GM23338 (cell line): ENCODE results near the gene POU4F3. TPM values are rescaled to one million over a fixed set of nuclear protein-coding genes. Genes with fewer than 3 reads are reported as not detected.
A peak's percentile ranks its signal among the peaks of the same experiment; 100 is the strongest.

Source experiments
- ATAC-seq: fragments of 200-7000 bp; cut with Tn5 transposase; 3 replicates; pipeline ENCODE4 v1.9.1; 2020
- DNase-seq: peaks from one replicate; pipeline ENCODE4 v3.0.0-alpha.2; 2015; ENCODE audit warnings: low spot score
- H2AFZ ChIP-seq: fragments of 200-600 bp; sonication (generic); 2 replicates; pipeline ENCODE4 v1.8.0; 2016; ENCODE audit warnings: antibody characterized with exemption, mild to moderate bottlenecking, moderate library complexity
- H3F3A ChIP-seq: fragments of 200-600 bp; sonication (generic); replicated peaks from 2 replicates; pipeline ENCODE4 v1.8.0; 2017; ENCODE audit warnings: antibody characterized with exemption, mixed run types, low read depth
- H3K27ac ChIP-seq: fragments of 200-600 bp; sonication (generic); 2 replicates; pipeline ENCODE4 v1.6.1; 2016; ENCODE audit warnings: low read depth
- H3K27me3 ChIP-seq: fragments of 200-600 bp; sonication (generic); 2 replicates; pipeline ENCODE4 v1.8.0; 2016; ENCODE audit warnings: mild to moderate bottlenecking, mixed run types, moderate library complexity; ENCODE audit not compliant: insufficient read depth
- H3K36me3 ChIP-seq: fragments of 200-600 bp; sonication (generic); 2 replicates; pipeline ENCODE4 v1.8.0; 2016; ENCODE audit warnings: mild to moderate bottlenecking; ENCODE audit not compliant: insufficient read depth
- H3K4me1 ChIP-seq: fragments of 200-600 bp; sonication (generic); 2 replicates; pipeline ENCODE4 v1.8.0; 2016; ENCODE audit warnings: mild to moderate bottlenecking, moderate library complexity; ENCODE audit not compliant: insufficient read depth
- H3K4me2 ChIP-seq: fragments of 200-600 bp; sonication (generic); 2 replicates; pipeline ENCODE4 v1.7.1; 2017; ENCODE audit warnings: mixed run types
- H3K4me3 ChIP-seq: fragments of 200-600 bp; sonication (generic); 2 replicates; pipeline ENCODE4 v1.6.1; 2016; ENCODE audit warnings: mixed run types
- H3K79me2 ChIP-seq: fragments of 200-600 bp; sonication (generic); replicated peaks from 2 replicates; pipeline ENCODE4 v1.8.0; 2017; ENCODE audit warnings: mild to moderate bottlenecking; ENCODE audit not compliant: insufficient read depth
- H3K9me2 ChIP-seq: fragments of 200-600 bp; sonication (generic); 2 replicates; pipeline ENCODE4 v1.8.0; 2017; ENCODE audit not compliant: insufficient read depth
- H4K20me1 ChIP-seq: fragments of 200-600 bp; sonication (generic); replicated peaks from 2 replicates; pipeline ENCODE4 v1.8.0; 2017; ENCODE audit warnings: mild to moderate bottlenecking; ENCODE audit not compliant: insufficient read depth
- H3K27ac Mint-ChIP-seq: 2 replicates; pipeline ENCODE4 v1.8.0; 2020; ENCODE audit warnings: inconsistent platforms, mild to moderate bottlenecking, moderate library complexity, mixed read lengths
- H3K27me3 Mint-ChIP-seq: 3 replicates; pipeline ENCODE4 v1.8.0; 2022; ENCODE audit warnings: low read depth, mild to moderate bottlenecking, moderate library complexity, mixed read lengths, inconsistent platforms; ENCODE audit not compliant: insufficient read depth, poor library complexity
- H3K36me3 Mint-ChIP-seq: 3 replicates; pipeline ENCODE4 v1.8.0; 2021; ENCODE audit warnings: low read depth, mild to moderate bottlenecking, inconsistent platforms, moderate library complexity, mixed read lengths
- H3K4me1 Mint-ChIP-seq: 3 replicates; pipeline ENCODE4 v1.8.0; 2020; ENCODE audit warnings: mild to moderate bottlenecking, inconsistent platforms, mixed read lengths
- H3K4me3 Mint-ChIP-seq: 3 replicates; pipeline ENCODE4 v1.8.0; 2021; ENCODE audit warnings: moderate library complexity, mild to moderate bottlenecking, inconsistent platforms, mixed read lengths
- H3K9me3 Mint-ChIP-seq: 3 replicates; pipeline ENCODE4 v1.8.0; 2020; ENCODE audit warnings: moderate library complexity, mild to moderate bottlenecking, inconsistent platforms, mixed read lengths
- CREB1 ChIP-seq: fragments of 250-450 bp; sonication (Bioruptor Pico); IDR thresholded peaks from 2 replicates; pipeline ENCODE4 v1.5.0; 2020; ENCODE audit warnings: low read depth, mild to moderate bottlenecking, moderate library complexity
- EZH2 ChIP-seq: fragments of 200-600 bp; sonication (generic); IDR thresholded peaks from one replicate; pipeline ENCODE4 v1.8.0; 2017; ENCODE audit warnings: antibody characterized with exemption, mild to moderate bottlenecking, low read depth; ENCODE audit not compliant: unreplicated experiment
- EZH2phosphoT487 ChIP-seq: fragments of 200-600 bp; sonication (generic); IDR thresholded peaks from one replicate; pipeline ENCODE4 v1.8.1; 2018; ENCODE audit warnings: antibody characterized with exemption; ENCODE audit not compliant: unreplicated experiment
- JUNB ChIP-seq: IDR thresholded peaks from one replicate; pipeline ENCODE4 v1.6.1; 2016; ENCODE audit warnings: antibody characterized with exemption; ENCODE audit not compliant: unreplicated experiment
- POLR2AphosphoS5 ChIP-seq: IDR thresholded peaks from 2 replicates; pipeline ENCODE4 v1.6.1; 2016; ENCODE audit warnings: antibody characterized with exemption, low read depth
- STAT1 ChIP-seq: IDR thresholded peaks from one replicate; pipeline ENCODE4 v1.6.1; 2016; ENCODE audit warnings: antibody characterized with exemption; ENCODE audit not compliant: unreplicated experiment
- ZNF331 ChIP-seq: fragments of 250-450 bp; sonication (Bioruptor Pico); IDR thresholded peaks from 2 replicates; pipeline ENCODE4 v1.5.0; 2020; ENCODE audit warnings: low read depth, mild to moderate bottlenecking, moderate library complexity
- polyA plus RNA-seq: library from polyadenylated mRNA; unstranded; fragments of >200 nt; fragmentation: Nextera tagmentation; extraction: Ambion mirVana; gene quantifications from 2 replicates; pipeline ENCODE4 v1.2.1, GENCODE V29; 2016
- total RNA-seq: library from RNA; depleted of rRNA; stranded (reverse); fragments of >200 nt; shearing (Covaris generic); gene quantifications from 2 replicates; pipeline ENCODE4 v1.2.3, GENCODE V29; 2014
- TF ChIP-seq, protein P1 (sequence below): IDR thresholded peaks from 2 replicates; pipeline ENCODE4 v1.6.1; 2016; ENCODE audit warnings: antibody characterized with exemption
- TF ChIP-seq, protein P2 (sequence below), 2 experiments: fragments of 200-600 bp in 1 of 2; sonication (generic) in 1 of 2; conservative IDR thresholded peaks; 2 replicates each; pipeline versions ENCODE4 v1.5.1 to v1.6.1; 2016 to 2017; ENCODE audit warnings: antibody characterized with exemption in 2 of 2, low read depth in 2 of 2, mild to moderate bottlenecking in 2 of 2, moderate library complexity in 1 of 2
- TF ChIP-seq, protein P3 (sequence below): fragments of 250-450 bp; sonication (Bioruptor Pico); IDR thresholded peaks from 2 replicates; pipeline ENCODE4 v1.5.0; 2020; ENCODE audit warnings: mild to moderate bottlenecking, moderate library complexity

The POU4F3 gene
- total and polyA plus RNA-seq, 2 experiments from 2014 or later, result 0.49 TPM; not detected in 1

DNA sequence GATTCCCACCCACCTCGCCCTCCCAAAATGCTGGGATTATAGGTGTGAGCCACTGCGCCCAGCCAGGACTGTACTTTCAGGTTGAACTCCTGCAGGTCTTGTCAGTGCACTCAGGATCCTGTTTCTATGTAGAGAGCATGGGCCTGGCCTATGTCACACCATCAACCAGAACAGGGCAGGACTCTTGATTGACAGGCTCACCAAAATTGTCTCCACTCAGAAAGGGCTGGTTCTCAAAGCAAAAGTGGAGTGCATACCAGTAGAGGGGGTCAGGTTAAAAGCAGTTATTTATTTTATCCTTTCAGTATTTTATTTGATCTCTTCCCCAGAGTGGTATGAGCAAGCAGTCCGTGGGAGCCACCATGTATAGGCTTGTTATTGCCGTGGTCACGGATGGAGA, 27.4 kb upstream of the POU4F3 start:
- H3K36me3 ChIP-seq, result no peaks in the 10 kb centered on the region
- no peak overlapping the region for H3K4me3 ChIP-seq
- Mint-ChIP-seq H3K27me3 (peaks cover 4% of the 10 kb centered on the region), H3K4me3 (no peak overlapping the region), H3K4me1 (peaks cover 6% of the 10 kb centered on the region; the same call in 2 of the 3 replicates), H3K9me3 (no peaks in the 10 kb centered on the region), H3K27ac (no peak overlapping the region), H3K36me3 (no peaks in the 10 kb centered on the region)
- H3K4me1 ChIP-seq, result no peaks in the 10 kb centered on the region
- no peak overlapping the region for H3K27ac ChIP-seq
- DNase-seq, result no peak
- no peak overlapping the region for H3K4me2 ChIP-seq
- no peaks in the 10 kb centered on the region for H3F3A ChIP-seq
- no peak overlapping the region for H2AFZ ChIP-seq
- H3K79me2 ChIP-seq, result no peaks in the 10 kb centered on the region
- no peaks in the 10 kb centered on the region for H4K20me1 ChIP-seq
- no peak for ATAC-seq
- H3K9me2 ChIP-seq, result no peaks in the 10 kb centered on the region
- H3K27me3 ChIP-seq, result no peaks in the 10 kb centered on the region
- no peak for TF ChIP-seq ZNF331
- no peak for TF ChIP-seq JUNB
- no peak for TF ChIP-seq POLR2AphosphoS5
- no peak for TF ChIP-seq STAT1
- TF ChIP-seq CREB1 (CRISPR knock-in tag), result no peak
- TF ChIP-seq, protein P1, sequence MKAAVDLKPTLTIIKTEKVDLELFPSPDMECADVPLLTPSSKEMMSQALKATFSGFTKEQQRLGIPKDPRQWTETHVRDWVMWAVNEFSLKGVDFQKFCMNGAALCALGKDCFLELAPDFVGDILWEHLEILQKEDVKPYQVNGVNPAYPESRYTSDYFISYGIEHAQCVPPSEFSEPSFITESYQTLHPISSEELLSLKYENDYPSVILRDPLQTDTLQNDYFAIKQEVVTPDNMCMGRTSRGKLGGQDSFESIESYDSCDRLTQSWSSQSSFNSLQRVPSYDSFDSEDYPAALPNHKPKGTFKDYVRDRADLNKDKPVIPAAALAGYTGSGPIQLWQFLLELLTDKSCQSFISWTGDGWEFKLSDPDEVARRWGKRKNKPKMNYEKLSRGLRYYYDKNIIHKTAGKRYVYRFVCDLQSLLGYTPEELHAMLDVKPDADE, result no peak
- TF ChIP-seq, protein P2, sequence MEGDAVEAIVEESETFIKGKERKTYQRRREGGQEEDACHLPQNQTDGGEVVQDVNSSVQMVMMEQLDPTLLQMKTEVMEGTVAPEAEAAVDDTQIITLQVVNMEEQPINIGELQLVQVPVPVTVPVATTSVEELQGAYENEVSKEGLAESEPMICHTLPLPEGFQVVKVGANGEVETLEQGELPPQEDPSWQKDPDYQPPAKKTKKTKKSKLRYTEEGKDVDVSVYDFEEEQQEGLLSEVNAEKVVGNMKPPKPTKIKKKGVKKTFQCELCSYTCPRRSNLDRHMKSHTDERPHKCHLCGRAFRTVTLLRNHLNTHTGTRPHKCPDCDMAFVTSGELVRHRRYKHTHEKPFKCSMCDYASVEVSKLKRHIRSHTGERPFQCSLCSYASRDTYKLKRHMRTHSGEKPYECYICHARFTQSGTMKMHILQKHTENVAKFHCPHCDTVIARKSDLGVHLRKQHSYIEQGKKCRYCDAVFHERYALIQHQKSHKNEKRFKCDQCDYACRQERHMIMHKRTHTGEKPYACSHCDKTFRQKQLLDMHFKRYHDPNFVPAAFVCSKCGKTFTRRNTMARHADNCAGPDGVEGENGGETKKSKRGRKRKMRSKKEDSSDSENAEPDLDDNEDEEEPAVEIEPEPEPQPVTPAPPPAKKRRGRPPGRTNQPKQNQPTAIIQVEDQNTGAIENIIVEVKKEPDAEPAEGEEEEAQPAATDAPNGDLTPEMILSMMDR (conservative IDR thresholded peaks at IDR 0.05; ENCODE audit: low read depth in 2 of 2), result no peak

DNA sequence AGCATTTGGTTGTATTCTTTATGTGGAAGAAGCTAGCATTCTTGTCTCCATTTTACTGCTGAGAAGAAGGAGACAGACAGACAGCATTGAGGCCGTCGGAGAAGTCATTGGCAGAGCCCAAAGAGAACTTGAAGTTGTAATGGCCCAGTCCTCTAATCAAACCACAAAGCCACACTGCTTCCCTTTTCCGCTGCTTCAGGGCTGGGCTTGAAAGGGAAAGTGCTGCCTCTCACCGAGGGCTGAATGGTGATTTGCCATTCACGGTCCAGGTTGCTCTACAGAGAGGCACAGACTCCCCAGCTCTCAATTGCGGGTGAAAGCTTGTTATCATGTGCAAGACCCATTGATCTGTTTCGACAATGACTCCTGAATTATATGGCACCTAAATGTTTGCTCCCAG, 25.6 kb upstream of the POU4F3 start:
- Histone ChIP-seq H3K4me3 (no peak overlapping the region), H3K27me3 (no peaks in the 10 kb centered on the region), H3K9me2 (no peaks in the 10 kb centered on the region), H3K27ac (no peak overlapping the region), H3F3A (no peaks in the 10 kb centered on the region), H2AFZ (no peak overlapping the region; the same call in 1 of the 2 replicates), H3K36me3 (no peaks in the 10 kb centered on the region), H4K20me1 (no peaks in the 10 kb centered on the region), H3K4me2 (no peak overlapping the region), H3K4me1 (no peaks in the 10 kb centered on the region), H3K79me2 (no peaks in the 10 kb centered on the region)
- ATAC-seq, result peak; percentile 81
- Mint-ChIP-seq H3K4me1 (peaks cover 6% of the 10 kb centered on the region; the same call in 2 of the 3 replicates), H3K27ac (no peak overlapping the region), H3K36me3 (no peaks in the 10 kb centered on the region), H3K4me3 (no peak overlapping the region), H3K9me3 (no peaks in the 10 kb centered on the region), H3K27me3 (peaks cover 4% of the 10 kb centered on the region)
- DNase-seq, result peak; percentile 23
- TF ChIP-seq, protein P1, result no peak
- TF ChIP-seq STAT1 (no peak), EZH2phosphoT487 (no peak), EZH2 (no peak), CREB1 (CRISPR knock-in tag) (no peak)
- TF ChIP-seq, protein P3, sequence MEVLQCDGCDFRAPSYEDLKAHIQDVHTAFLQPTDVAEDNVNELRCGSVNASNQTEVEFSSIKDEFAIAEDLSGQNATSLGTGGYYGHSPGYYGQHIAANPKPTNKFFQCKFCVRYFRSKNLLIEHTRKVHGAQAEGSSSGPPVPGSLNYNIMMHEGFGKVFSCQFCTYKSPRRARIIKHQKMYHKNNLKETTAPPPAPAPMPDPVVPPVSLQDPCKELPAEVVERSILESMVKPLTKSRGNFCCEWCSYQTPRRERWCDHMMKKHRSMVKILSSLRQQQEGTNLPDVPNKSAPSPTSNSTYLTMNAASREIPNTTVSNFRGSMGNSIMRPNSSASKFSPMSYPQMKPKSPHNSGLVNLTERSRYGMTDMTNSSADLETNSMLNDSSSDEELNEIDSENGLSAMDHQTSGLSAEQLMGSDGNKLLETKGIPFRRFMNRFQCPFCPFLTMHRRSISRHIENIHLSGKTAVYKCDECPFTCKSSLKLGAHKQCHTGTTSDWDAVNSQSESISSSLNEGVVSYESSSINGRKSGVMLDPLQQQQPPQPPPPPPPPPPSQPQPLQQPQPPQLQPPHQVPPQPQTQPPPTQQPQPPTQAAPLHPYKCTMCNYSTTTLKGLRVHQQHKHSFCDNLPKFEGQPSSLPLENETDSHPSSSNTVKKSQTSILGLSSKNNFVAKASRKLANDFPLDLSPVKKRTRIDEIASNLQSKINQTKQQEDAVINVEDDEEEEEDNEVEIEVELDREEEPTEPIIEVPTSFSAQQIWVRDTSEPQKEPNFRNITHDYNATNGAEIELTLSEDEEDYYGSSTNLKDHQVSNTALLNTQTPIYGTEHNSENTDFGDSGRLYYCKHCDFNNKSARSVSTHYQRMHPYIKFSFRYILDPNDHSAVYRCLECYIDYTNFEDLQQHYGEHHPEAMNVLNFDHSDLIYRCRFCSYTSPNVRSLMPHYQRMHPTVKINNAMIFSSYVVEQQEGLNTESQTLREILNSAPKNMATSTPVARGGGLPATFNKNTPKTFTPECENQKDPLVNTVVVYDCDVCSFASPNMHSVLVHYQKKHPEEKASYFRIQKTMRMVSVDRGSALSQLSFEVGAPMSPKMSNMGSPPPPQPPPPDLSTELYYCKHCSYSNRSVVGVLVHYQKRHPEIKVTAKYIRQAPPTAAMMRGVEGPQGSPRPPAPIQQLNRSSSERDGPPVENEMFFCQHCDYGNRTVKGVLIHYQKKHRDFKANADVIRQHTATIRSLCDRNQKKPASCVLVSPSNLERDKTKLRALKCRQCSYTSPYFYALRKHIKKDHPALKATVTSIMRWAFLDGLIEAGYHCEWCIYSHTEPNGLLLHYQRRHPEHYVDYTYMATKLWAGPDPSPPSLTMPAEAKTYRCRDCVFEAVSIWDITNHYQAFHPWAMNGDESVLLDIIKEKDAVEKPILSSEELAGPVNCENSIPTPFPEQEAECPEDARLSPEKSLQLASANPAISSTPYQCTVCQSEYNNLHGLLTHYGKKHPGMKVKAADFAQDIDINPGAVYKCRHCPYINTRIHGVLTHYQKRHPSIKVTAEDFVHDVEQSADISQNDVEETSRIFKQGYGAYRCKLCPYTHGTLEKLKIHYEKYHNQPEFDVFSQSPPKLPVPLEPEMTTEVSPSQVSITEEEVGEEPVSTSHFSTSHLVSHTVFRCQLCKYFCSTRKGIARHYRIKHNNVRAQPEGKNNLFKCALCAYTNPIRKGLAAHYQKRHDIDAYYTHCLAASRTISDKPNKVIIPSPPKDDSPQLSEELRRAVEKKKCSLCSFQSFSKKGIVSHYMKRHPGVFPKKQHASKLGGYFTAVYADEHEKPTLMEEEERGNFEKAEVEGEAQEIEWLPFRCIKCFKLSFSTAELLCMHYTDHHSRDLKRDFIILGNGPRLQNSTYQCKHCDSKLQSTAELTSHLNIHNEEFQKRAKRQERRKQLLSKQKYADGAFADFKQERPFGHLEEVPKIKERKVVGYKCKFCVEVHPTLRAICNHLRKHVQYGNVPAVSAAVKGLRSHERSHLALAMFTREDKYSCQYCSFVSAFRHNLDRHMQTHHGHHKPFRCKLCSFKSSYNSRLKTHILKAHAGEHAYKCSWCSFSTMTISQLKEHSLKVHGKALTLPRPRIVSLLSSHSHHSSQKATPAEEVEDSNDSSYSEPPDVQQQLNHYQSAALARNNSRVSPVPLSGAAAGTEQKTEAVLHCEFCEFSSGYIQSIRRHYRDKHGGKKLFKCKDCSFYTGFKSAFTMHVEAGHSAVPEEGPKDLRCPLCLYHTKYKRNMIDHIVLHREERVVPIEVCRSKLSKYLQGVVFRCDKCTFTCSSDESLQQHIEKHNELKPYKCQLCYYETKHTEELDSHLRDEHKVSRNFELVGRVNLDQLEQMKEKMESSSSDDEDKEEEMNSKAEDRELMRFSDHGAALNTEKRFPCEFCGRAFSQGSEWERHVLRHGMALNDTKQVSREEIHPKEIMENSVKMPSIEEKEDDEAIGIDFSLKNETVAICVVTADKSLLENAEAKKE (CRISPR knock-in tag), result no peak
